ENCODE results near the gene HSBP1L1. TPM values are rescaled to one million over a fixed set of nuclear protein-coding genes. Genes with fewer than 3 reads are reported as not detected.

HSBP1L1 gene
- total and polyA plus RNA-seq, 2 of the 13 experiments (the other 11 are each of a cell fraction or from before 2014, with no cell fraction given): 22.6 to 45.1 TPM

DNA sequence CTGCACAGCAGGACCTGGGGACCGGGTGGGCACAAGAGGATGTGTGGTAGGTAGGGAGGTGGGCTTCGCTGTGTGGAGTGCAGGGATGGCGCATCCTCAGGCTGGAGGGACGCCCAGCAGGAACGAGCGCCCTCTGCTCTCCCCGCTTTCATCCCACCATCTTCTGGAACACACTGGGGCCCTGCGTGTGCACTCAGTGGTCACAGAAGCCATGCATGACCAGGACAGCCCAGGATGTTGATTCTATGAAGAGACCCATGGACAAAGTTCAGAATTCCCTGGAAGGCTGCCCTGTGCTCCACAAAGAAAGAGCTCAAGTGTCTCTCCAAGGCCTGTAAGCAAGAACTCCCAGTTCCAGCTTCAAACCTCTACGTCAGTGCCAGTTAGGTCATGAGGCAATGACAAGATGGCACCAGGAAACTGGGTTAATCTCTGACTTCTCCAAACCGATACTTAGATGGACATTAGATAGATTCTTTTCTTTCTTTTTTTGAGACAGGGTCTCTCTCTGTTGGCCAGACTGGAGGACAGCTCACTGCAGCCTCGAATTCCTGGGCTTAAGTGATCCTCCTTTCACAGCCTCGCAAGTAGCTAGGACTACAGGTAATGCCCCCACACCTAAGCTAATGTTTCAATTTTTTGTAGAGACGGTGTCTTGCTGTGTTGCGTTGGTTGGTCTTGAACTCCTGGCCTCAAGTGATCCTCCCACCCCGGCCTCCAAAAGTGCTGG lies 16.4 kb upstream of the HSBP1L1 start (continued):
- TF ChIP-seq, protein P1, sequence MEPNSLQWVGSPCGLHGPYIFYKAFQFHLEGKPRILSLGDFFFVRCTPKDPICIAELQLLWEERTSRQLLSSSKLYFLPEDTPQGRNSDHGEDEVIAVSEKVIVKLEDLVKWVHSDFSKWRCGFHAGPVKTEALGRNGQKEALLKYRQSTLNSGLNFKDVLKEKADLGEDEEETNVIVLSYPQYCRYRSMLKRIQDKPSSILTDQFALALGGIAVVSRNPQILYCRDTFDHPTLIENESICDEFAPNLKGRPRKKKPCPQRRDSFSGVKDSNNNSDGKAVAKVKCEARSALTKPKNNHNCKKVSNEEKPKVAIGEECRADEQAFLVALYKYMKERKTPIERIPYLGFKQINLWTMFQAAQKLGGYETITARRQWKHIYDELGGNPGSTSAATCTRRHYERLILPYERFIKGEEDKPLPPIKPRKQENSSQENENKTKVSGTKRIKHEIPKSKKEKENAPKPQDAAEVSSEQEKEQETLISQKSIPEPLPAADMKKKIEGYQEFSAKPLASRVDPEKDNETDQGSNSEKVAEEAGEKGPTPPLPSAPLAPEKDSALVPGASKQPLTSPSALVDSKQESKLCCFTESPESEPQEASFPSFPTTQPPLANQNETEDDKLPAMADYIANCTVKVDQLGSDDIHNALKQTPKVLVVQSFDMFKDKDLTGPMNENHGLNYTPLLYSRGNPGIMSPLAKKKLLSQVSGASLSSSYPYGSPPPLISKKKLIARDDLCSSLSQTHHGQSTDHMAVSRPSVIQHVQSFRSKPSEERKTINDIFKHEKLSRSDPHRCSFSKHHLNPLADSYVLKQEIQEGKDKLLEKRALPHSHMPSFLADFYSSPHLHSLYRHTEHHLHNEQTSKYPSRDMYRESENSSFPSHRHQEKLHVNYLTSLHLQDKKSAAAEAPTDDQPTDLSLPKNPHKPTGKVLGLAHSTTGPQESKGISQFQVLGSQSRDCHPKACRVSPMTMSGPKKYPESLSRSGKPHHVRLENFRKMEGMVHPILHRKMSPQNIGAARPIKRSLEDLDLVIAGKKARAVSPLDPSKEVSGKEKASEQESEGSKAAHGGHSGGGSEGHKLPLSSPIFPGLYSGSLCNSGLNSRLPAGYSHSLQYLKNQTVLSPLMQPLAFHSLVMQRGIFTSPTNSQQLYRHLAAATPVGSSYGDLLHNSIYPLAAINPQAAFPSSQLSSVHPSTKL (CRISPR knock-in tag; IDR thresholded peaks at IDR 0.05): peak; percentile 86
- peak; percentile 74; the same call in 1 of the 2 replicates for TF ChIP-seq MIER3 (CRISPR knock-in tag; IDR thresholded peaks at IDR 0.05; ENCODE audit: borderline replicate concordance)
- TF ChIP-seq EHMT2 (IDR thresholded peaks at IDR 0.05; ENCODE audit: borderline replicate concordance, low read depth, low read length): 0 out of 2 replicates have a peak, but pooled peaks have one; percentile 42
- peak; percentile 53 for TF ChIP-seq GATAD1 (CRISPR knock-in tag; IDR thresholded peaks at IDR 0.05)
- no peak for TF ChIP-seq NR3C1 (CRISPR knock-in tag; IDR thresholded peaks at IDR 0.05)
- peak; percentile 52; the same call in 1 of the 2 replicates for TF ChIP-seq MTA1 (CRISPR knock-in tag; IDR thresholded peaks at IDR 0.05; ENCODE audit: borderline replicate concordance)
- peak; percentile 46; the same call in 1 of the 2 replicates for TF ChIP-seq YEATS2 (CRISPR knock-in tag; IDR thresholded peaks at IDR 0.05; ENCODE audit: borderline replicate concordance)
- no peak for TF ChIP-seq SMAD3 (CRISPR knock-in tag; IDR thresholded peaks at IDR 0.05)
- TF ChIP-seq ZNF530 (CRISPR knock-in tag; IDR thresholded peaks at IDR 0.05; ENCODE audit: low read depth): no peak
- no peak for TF ChIP-seq ZNF567 (CRISPR knock-in tag; IDR thresholded peaks at IDR 0.05; ENCODE audit: borderline replicate concordance)
- TF ChIP-seq NR2C2 (CRISPR knock-in tag; IDR thresholded peaks at IDR 0.05; ENCODE audit: borderline replicate concordance): peak; percentile 44; the same call in 1 of the 2 replicates
- no peak for TF ChIP-seq CHD2 (IDR thresholded peaks at IDR 0.05; ENCODE audit: low read depth, low read length)
- TF ChIP-seq, protein P2, sequence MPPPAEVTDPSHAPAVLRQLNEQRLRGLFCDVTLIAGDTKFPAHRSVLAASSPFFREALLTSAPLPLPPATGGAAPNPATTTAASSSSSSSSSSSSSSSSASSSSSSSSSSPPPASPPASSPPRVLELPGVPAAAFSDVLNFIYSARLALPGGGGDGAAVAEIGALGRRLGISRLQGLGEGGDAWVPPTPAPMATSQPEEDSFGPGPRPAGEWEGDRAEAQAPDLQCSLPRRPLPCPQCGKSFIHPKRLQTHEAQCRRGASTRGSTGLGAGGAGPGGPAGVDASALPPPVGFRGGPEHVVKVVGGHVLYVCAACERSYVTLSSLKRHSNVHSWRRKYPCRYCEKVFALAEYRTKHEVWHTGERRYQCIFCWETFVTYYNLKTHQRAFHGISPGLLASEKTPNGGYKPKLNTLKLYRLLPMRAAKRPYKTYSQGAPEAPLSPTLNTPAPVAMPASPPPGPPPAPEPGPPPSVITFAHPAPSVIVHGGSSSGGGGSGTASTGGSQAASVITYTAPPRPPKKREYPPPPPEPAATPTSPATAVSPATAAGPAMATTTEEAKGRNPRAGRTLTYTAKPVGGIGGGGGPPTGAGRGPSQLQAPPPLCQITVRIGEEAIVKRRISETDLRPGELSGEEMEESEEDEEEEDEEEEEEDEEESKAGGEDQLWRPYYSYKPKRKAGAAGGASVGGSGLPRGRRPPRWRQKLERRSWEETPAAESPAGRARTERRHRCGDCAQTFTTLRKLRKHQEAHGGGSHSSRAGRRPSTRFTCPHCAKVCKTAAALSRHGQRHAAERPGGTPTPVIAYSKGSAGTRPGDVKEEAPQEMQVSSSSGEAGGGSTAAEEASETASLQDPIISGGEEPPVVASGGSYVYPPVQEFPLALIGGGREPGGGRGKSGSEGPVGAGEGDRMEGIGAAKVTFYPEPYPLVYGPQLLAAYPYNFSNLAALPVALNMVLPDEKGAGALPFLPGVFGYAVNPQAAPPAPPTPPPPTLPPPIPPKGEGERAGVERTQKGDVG (CRISPR knock-in tag; IDR thresholded peaks at IDR 0.05; ENCODE audit: borderline replicate concordance): peak; percentile 27; the same call in 1 of the 2 replicates
- TF ChIP-seq, protein P3, sequence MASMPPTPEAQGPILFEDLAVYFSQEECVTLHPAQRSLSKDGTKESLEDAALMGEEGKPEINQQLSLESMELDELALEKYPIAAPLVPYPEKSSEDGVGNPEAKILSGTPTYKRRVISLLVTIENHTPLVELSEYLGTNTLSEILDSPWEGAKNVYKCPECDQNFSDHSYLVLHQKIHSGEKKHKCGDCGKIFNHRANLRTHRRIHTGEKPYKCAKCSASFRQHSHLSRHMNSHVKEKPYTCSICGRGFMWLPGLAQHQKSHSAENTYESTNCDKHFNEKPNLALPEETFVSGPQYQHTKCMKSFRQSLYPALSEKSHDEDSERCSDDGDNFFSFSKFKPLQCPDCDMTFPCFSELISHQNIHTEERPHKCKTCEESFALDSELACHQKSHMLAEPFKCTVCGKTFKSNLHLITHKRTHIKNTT (CRISPR knock-in tag; IDR thresholded peaks at IDR 0.05): no peak
- no peak for TF ChIP-seq ZNF619 (CRISPR knock-in tag; IDR thresholded peaks at IDR 0.05)
- TF ChIP-seq, protein P4, sequence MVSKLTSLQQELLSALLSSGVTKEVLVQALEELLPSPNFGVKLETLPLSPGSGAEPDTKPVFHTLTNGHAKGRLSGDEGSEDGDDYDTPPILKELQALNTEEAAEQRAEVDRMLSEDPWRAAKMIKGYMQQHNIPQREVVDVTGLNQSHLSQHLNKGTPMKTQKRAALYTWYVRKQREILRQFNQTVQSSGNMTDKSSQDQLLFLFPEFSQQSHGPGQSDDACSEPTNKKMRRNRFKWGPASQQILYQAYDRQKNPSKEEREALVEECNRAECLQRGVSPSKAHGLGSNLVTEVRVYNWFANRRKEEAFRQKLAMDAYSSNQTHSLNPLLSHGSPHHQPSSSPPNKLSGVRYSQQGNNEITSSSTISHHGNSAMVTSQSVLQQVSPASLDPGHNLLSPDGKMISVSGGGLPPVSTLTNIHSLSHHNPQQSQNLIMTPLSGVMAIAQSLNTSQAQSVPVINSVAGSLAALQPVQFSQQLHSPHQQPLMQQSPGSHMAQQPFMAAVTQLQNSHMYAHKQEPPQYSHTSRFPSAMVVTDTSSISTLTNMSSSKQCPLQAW (CRISPR knock-in tag; IDR thresholded peaks at IDR 0.05): 0 out of 2 replicates have a peak, but pooled peaks have one; percentile 47
- peak; percentile 67 for TF ChIP-seq IRF2 (CRISPR knock-in tag; IDR thresholded peaks at IDR 0.05)

All from HepG2 (cell line).